Stimulated activated CD4-positive, alpha-beta T cell treated with anti-CD3 and anti-CD28 coated beads, Interleukin-4, amount 100 ng/mL, for 1 hour (primary cell): ENCODE data around the gene AFDN.
"Not testable (repeated sequence)": the region's sequence is repeated elsewhere in the genome, so short reads cannot be mapped to it uniquely, and the experiment has no call there.

Experiments
- DNase-seq: peaks from one replicate; pipeline ENCODE4 v3.0.0-alpha.2; 2020

The AFDN gene

DNA sequence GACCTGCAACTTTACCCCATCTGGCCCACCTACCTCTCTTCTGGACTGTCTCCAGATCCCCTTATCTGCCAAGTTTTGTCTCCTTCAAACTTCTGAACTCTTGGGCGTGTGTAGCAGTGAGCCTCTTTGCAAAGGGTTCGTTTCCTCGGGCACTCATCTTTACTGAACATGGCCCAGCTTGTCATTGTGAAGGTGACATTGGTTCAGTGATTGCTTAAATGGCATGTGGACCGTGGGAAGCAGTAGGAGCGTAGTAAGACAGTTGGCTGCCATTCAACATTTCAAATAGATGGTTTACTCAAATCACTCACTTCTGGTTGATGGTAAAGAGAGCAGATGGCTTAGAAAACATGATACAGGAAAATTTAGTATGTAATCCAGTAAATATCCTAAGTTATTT lies 136.0 kb downstream of the AFDN start:
- no peak for DNase-seq

DNA sequence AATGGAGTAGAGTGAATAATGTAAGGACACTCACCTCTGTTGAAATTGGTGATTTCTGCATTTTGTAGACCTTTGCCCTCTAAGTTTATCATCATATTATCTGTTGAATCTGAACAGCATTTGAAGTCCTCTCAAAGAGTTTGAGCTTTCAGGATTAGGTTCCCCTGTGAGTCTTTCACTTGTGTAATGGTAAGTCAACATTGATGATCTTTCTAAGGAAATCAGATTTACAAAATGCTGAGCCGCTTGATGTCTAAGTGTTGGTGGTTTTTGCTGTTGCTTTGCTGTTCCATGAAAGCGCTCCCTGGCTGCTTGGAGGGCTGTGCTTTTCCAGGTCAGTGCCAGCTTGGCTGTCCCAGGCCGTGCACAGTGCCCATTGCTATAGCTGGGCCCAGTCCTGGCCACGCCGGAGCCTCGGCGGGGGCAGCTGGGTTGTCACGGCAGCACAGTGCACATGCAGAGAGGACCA lies 136.9 kb downstream of the AFDN start:
- no peak for DNase-seq

DNA sequence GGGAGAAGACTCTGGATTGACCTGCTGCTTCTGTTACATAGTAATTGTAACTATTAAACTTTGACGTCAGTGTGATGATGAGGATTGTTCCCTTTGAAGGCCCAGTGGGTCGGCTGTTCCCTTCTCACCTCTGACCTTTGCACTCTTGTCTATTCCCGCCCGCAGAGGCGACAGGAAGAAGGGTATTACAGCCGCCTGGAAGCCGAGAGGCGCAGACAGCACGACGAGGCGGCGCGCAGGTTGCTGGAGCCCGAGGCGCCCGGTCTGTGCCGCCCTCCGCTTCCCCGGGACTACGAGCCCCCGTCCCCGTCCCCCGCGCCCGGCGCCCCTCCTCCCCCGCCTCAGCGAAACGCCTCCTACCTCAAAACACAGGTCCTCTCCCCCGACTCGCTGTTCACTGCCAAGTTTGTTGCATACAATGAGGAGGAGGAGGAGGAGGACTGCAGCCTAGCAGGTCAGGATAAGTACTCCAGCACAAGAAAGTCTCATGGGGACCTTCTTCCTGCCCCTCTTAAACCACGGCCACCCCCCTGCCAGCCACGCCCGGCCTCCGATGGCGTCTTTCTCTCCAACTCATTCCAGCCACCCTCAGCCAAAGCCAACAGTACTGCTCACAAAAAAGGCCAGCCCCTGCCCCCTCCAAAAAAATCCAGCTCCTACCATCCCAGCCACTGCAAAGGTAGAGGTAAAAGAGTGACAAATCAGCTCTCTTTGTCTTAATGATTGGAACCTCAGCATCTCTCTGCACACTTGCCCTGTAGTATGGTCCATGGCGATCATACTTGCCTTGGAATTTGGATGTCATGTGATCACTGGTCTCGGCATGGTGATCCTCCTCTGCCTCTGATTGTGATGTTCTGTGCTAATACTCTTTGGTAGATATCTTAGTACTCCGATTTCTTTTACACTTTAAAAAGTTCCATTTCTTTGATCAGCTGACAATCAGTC lies 139.2 kb downstream of the AFDN start:
- no peak for DNase-seq

DNA sequence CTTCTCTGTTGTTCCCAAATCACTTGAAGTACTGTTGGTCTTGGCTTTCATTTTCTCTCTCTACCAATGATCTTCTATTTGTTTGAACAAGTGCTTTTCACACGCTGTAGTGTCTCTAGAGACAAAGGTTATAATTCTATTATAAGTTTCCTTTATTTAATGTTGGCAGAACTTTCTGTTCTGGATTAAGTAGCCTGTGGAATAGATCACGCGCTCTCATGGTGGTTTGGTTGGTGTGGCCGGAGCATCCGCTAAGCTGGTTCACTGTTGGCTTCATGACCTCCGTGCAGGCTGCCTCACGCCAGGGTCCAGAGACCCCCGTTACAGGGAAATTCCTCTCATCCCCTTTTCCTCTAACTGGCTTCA lies 139.8 kb downstream of the AFDN start:
- no peak for DNase-seq

DNA sequence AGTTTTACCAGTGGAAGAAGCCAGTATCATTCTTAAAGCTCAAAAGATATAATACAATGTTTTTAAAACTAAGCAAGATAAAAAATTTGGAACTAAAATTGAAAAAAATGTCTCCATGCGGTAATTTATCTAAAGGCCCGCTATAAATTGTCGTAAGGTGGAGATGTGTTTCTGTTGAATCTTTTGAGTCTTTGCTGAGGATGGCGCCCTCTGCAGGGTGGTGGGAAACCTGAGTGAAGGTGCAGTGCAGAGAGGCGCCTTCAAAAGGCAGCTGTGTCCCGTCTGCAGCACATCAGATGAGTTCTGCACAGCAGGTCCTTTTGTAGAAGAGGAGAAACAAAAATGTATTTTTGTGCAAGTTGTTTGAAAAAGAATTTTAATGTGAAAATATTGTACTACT lies 141.4 kb downstream of the AFDN start:
- DNase-seq: peak; percentile 22

DNA sequence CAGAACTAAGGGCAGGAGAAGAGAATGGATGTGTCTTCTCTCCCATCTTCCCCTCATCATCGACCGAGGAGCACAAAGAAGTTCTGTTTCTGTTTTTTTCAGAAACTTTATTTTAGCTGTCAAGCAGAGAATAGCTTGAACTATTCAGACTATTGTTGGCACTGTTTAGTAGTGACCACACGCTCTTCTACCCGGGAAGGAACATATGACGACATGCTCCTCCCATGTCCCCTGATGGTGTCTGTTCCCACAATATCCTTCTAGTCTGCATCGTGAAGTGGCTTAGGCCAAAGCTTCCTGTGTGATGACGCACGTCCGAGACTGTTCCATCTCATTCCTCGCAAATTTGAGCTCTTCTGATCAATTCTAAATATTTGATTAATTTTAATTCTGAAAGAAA lies 143.5 kb downstream of the AFDN start:
- DNase-seq: no peak

DNA sequence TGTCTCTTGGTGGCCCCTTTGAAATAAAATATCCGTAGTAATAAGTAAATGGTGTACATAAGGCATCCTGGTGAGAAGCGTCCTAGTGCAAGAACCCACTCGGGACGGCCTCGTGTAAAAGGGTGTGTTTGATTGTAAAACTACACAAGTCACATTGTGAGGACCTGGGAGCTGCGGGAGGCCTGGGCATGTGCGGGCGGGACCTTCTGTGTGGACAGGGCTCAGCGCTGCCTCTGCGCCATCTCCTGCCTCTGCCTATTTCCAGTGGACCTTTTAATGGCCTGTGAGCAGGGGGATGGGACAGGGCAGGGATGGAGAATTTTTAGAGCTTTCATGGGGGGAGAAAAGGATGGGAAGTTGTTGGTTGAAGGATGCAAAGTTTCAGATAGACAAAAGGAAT lies 145.5 kb downstream of the AFDN start:
- no peak for DNase-seq

DNA sequence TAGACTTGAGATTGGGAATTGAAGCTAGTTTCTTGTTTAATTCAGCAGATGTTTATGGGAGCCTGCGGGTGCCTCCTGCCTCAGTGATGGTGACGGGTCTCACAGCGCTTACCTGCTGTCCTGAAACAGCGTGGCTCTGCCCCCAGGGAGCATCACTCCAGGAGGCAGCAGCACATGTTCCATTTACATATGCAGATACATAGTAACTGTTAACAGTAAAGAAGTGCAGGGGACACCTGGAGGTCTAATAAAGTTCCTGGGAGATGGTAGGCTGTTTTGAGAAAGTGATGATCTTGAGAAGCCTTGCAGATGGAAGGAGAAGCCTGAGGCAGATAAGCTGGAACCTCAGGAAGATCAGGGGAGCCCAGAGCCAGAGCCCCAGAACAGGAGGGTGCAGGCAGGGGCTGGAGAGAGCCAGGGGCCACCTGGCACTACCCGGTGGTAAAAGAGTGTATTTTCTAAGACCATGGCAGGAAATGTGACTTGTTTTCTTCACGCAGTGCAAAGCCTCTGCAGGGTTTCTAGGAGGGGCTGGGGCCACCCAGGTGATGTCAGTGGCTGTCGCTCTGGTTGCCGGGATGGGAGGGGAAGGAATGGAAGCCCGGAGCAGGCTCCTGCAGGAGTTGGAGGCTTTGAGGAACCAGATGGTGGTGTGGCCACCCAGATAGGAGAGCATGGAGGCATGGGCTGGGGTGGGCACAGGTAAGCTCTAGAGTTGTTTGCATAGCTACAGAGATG lies 146.6 kb downstream of the AFDN start:
- no peak for DNase-seq

DNA sequence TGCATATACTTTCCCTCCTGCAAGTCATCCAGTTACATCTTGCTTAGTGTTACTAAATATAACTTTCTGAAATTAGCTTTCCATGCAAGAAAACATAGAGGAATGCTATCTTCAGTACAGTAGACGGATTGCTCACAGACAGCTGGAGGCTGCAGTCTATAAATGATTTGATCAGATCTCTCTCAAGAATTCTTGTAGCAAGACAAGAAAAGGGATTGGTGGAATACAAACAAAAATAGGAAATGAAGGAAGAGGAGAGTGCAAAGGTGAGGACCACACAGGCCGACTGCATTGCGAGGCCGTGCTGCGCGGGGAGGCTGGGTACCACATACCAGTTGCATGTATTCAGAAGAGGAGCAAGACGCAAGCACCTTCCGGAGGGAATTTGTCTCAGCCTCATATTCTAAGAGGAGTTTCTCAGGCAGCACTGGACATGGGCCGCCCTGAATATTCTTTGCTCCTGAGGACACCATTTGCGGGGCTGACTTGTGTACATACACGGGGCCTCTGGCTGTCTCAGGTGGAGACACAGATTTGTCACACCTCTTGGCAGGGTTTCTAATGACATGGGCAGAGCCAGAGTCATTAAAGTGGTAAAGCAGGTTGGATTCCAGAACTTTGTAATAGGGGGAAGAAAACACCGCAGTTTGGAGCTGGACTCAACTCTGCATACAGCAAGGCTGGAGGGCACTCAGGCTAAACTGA lies 148.1 kb downstream of the AFDN start:
- DNase-seq: no peak

DNA sequence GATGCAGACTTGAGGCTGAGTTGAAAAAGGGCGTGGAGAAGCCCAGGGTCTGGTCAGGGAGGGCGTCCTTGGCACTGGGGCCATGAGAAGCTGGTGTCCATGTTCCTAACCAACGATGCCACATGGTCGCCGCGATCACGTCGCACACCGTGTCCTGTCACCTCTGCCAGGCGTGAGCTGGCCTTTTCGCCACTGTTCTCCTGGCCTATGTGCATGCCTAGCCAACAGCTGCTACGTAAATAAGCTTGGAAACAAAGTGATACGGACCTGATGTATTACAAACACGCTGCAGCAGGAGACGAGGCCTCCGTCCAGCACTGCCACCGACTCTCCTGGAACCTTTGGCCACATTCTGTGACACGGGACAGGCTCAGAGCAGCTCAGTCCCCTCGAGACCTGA lies 148.7 kb downstream of the AFDN start:
- no peak for DNase-seq

DNA sequence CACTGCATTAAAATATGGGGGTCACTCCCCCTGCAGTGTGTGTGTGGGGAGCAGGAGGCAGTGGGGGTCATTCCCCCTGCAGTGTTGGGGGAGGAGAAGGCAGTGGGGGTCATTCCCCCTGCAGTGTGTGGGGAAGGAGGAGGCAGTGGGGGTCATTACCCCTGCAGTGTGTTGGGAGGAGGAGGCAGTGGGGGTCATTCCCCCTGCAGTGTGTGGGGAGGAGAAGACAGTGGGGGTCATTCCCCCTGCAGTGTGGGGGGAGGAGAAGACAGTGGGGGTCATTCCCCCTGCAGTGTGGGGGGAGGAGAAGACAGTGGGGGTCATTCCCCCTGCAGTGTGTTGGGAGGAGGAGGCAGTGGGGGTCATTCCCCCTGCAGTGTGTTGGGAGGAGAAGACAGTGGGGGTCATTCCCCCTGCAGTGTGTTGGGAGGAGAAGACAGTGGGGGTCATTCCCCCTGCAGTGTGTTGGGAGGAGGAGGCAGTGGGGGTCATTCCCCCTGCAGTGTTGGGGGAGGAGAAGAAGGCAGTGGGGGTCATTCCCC lies 149.5 kb downstream of the AFDN start:
- not testable (repeated sequence) for DNase-seq

DNA sequence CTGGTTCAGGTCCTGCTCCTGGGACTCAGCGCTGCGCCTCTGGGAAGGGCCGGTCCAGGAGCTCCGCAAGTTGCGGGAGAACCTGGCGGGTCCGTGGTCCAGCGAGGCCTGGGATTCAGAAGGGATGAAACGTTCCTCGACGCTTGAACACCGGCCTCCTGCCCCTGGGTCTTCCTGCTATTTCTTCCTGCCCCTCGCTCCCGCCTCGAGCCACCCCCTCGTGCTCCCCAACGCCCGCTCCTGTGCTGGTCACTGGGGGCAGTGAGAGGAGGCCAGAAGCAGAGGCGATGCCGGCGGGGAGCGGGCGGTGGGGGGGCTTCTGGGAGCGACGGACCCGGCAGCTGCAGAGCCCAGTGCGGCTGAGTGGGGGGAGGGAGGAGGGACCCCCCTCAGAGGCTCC lies 150.0 kb downstream of the AFDN start:
- DNase-seq: no peak

DNA sequence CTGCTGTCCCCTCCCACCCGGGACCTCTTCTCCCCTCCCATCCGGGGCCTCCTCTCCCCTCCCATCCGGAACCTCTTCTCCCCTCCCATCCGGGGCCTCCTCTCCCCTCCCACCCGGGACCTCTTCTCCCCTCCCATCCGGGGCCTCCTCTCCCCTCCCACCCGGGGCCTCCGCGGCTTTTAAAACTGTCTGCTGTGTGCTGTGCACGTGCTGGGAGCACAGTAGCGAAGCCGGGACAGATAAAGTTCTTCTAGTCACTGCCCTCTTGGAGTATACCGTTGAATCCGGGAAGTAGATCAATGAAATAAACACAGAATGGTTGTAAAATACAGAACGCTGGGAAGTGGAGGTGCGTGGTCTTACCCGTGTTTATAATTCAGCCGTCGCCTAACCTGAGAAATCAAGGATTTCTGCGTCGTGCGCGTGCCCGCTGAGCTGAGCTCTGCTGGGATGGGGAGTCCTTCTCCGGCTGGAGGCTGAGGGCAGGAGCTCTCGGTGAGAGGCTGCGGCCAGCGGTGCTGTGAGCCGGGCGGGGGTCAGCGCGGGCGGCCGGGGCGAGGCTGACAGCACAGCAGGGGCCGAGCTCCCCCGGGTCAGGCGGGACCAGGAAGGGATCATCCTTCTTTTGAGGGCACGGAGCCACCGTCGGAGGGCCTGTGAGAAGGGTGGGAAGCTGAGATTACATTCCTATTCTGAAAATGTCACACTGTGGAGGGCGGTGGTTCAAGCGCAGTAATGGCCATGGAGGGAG lies 151.2 kb downstream of the AFDN start:
- DNase-seq: no peak

DNA sequence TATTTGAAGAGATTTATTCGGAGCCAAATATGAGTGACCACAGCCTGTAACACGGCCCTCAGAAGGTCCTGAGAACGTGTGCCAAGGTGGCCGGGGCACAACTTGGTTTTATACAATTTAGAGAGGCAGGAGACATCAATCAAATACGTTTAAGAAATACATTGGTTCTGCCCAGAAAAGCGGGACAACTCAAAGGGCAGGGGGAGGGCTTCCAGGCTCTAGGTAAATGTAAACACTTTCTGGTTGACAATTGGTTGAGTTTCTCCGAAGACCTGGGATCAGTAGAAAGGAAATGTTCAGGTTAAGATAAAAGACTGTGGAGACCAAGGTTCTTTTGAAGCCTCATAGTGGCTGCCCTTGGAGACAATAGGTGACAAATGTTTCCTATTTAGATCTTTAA lies 151.9 kb downstream of the AFDN start:
- no peak for DNase-seq

DNA sequence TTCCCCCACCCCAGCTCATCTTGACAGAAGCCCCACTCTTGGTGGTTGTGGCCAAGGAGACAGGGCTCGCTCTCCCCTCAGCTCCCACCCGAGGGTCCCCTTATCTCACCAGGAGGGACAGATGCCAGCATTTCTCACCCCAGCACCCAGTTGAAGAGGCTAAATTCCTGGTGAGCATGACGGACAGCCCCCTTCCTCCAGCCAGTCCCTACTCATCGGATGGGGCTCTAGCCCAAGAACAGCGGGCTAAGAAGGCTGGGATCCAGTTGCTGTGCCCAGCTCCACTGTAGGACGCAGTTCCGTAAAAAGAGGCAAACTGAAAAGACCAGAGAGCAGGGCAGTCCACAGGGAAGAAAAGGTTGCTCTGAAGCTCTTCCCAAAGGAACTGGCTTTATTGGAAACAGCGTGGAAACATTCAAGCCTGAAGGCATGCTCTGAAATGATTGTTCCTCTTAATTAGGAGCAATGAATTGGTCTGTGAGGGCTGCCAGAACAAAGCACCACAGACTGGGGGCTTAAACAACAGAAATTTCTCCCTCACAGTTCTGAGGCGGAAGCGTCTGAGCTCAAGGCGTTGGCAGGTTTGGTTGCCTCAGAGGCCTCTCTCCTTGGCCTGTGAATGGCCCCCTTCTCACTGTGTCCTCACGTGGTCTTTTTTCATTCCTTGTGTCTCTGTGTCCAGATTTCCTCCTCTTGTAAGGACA lies 152.9 kb downstream of the AFDN start:
- DNase-seq: no peak

DNA sequence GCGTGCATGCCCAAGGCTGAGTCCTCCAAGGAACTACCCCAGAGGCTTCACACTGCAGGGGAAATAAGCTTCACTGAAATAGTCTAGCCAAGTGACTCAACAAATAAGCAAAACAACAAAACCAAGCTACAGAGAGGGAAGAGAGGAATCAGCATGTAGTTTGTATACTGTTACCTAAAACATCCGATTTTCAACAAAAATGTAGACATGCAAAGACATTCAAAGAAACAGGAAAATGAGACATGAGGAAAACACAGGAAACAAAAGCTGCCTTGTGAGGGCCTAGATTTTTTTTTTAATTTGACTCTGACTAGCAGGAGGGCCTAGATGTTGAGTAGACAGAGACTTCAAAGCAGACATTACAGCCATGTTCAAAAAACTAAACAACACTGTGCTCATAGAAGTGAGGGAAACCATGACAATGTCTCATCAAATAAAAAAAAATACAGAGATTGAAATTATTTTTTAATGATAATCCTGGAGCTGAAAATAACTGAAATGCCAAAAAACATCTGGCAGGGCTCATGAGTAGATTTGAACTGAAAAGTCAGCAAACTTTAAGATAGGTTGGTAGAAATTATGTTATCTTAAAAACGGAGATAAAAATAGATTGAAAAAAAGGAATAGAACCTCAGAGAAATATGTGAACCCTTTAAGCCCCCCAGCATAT lies 154.3 kb downstream of the AFDN start:
- no peak for DNase-seq

DNA sequence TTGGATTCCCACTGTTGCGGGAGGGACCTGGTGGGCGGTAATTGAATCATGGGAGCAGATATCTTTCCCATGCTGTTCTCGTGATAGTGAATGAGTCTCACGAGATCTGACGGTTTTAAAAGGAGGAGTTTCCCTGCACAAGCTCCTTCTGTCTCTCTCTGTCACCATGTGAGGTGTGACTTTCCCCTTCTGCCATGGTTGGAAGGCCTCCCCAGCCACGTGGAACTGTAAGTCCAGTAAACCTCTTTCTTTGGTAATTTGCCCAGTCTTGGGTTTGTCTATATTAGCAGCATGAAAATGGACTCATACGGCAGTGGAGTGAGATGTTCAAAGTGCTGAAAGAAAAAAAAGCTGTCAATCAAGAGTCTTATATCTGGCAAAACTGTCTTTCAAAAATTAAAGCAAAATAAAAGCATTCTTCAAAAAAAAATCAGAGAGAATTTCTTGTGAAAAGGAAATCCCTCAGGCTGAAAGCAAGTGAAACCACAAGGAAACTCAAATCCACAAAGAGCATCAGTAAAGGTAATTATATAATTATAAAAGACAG lies 155.3 kb downstream of the AFDN start:
- DNase-seq: no peak

DNA sequence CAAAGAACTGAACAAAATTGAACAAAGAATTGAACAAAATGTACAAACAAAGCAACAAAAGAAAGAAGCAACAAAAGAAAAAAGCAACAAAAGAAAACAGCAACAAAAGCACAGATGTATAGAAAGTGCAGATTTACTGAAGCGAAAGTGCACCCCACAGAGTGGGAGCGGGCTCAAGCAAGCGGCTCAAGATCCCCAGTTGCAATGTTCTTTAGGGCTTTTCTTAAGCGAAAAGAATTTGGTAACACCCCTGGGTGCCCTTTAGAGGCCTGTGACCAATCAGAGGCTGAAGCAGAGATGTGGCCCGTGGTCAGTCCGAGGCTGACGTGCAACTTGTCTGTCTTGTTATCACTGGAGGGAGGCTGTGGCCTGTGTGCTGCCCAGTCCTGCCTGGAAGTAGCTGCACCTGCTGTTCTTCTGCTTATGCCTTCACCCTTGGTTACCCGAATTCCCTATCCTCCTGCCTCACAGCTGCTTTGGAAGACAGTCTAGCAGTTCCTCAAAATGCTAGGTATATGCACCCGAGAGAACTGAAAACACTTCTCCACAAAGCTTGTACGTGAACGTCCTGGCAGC lies 157.5 kb downstream of the AFDN start:
- DNase-seq: no peak

DNA sequence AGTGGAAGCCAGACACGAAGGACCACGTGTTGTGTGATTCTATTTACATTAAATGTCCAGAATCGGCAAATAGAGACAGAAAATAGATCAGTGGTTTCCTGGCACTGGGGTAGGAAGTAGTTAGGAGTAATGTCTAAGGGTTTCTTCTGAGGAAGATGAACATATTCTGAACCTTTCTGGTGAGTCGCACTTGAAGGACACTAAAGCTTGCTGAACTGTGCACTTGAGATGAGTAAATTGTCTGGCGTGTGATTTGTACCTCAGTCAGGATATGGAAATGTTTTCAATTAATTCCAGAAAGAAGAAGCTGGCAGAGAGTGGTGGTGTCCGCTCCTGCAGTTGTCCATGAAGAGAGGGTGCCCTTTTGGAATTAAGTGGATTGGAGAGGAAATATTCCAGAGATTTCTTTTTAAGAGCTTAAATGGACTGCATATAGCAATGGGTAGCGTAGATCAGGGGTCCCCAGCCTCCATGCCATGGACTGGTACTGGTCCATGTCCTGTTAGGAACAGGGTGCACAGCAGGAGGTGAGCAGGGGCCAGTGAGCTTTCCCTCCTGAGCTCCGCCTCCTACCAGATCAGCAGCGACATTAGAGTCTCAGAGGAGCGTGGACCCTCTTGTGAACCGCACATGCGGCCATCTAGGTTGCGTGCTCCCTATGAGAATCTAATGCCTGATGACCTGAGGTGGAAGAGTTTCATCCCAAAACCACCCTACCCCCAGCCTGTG lies 158.3 kb downstream of the AFDN start:
- DNase-seq: no peak
